ACC112 (cell line): ENCODE data around the gene MFSD8.
"Not testable (repeated sequence)": the region's sequence is repeated elsewhere in the genome, so short reads cannot be mapped to it uniquely, and the experiment has no call there.

Experiments used
- H2AFZ ChIP-seq: fragments of 200-600 bp; sonication (generic); one replicate; pipeline ENCODE4 v1.6.0; 2017; ENCODE audit warnings: antibody characterized with exemption, low read length; ENCODE audit not compliant: unreplicated experiment
- H3K27ac ChIP-seq: fragments of 200-600 bp; sonication (generic); 2 replicates; pipeline ENCODE4 v1.5.1; 2014; ENCODE audit warnings: low read depth, mild to moderate bottlenecking, antibody characterized with exemption, low read length, moderate library complexity
- H3K27me3 ChIP-seq: fragments of 200-600 bp; sonication (generic); 2 replicates; pipeline ENCODE4 v1.6.1; 2014; ENCODE audit warnings: mild to moderate bottlenecking, antibody characterized with exemption, low read length, moderate library complexity, mixed read lengths; ENCODE audit not compliant: insufficient read depth
- H3K36me3 ChIP-seq: fragments of 200-600 bp; sonication (generic); 2 replicates; pipeline ENCODE4 v1.6.1; 2016; ENCODE audit warnings: mild to moderate bottlenecking, antibody characterized with exemption, low read length, moderate library complexity, mixed read lengths; ENCODE audit not compliant: insufficient read depth
- H3K4me1 ChIP-seq: fragments of 200-600 bp; sonication (generic); one replicate; pipeline ENCODE4 v1.6.1; 2016; ENCODE audit warnings: low read length, mixed read lengths; ENCODE audit not compliant: insufficient read depth, unreplicated experiment, control insufficient read depth
- H3K4me3 ChIP-seq: fragments of 200-600 bp; sonication (generic); 2 replicates; pipeline ENCODE4 v1.5.1; 2014; ENCODE audit warnings: mild to moderate bottlenecking, low read depth, low read length
- H3K79me2 ChIP-seq: fragments of 200-600 bp; sonication (generic); one replicate; pipeline ENCODE4 v1.6.0; 2016; ENCODE audit warnings: low read length; ENCODE audit not compliant: control insufficient read depth, unreplicated experiment, insufficient read depth

The MFSD8 gene

DNA sequence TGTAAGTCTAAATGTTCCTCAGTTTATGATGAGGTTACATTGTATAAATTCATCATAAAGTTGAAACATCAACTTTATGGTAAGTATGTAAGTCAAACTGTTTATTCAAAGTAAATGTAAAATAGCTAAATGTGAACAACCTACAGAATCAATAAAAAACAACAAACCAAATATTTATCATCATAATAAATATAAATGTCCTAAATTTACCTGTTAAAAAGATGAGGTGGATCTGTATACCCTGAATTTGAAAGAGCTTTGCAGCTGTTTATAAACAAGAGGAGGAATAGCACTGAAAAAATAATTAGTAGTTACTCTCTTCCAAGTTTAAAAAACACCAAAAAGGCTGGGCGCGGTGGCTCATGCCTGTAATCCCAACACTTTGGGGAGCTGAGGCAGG is 14.0 kb upstream of the MFSD8 start:
- H3K79me2 ChIP-seq, result no peaks in the 10 kb centered on the region
- peaks cover 4% of the 10 kb centered on the region; the same call in 1 of the 2 replicates for H3K36me3 ChIP-seq
- H3K4me1 ChIP-seq, result peaks cover 4% of the 10 kb centered on the region
- H3K27me3 ChIP-seq, result no peaks in the 10 kb centered on the region
- no peak overlapping the region for H2AFZ ChIP-seq
- H3K27ac ChIP-seq, result no peak overlapping the region
- no peak overlapping the region for H3K4me3 ChIP-seq

DNA sequence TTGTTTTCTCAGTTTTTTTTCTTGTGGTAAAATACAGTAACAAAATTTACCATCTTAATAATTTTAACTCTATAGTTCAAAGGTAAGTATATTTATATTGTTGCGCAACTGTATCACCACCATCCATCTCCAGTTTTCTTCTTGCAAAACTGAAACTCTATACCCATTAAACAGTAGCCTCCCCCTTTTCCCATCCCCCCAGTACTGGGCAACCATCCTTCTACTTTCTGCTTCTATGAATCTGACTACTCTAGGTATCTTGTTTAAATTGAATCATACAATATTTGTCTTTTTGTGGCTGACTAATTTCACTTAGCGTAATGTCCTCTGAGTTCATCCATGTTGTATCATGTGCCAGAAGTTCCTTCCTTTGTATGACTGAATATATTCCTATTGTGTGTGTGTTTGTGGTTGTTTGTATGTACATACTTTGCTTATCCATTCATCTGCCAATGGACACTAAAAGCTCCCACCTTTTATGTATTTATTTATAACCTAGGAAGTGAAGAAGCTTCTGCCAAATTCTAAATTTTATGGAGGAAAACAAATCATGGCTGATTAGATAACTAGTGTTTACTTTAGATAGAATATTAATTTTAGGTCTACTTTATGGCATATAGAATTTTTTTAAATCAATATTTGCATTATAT is 10.3 kb upstream of the MFSD8 start:
- peak overlapping the region; percentile 22; the same call in 1 of the 2 replicates for H3K27ac ChIP-seq
- peaks cover 6% of the 10 kb centered on the region for H3K79me2 ChIP-seq
- H3K36me3 ChIP-seq, result peaks cover 4% of the 10 kb centered on the region; the same call in 1 of the 2 replicates

DNA sequence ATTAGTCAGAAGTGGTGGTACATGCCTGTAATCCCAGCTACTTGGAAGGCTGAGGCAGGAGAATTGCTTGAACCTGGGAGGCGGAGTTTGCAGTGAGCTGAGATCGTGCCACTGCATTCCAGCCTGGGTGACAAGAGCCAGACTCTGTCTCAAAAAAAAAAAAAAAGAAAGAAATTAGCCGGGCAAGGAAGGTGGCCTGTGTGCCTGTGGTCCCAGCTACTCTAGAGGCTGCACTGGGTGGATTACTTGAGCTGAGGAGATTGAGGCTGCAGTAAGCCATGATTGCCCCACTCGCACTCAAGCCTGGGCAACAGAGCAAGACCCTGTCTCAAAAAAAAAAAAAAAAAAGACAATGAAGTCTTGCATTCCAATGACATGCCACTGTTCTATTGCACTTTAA is 6.0 kb upstream of the MFSD8 start:
- not testable (repeated sequence) for H3K27me3 ChIP-seq, H3K36me3 ChIP-seq, H3K4me3 ChIP-seq, H3K27ac ChIP-seq, H2AFZ ChIP-seq, H3K4me1 ChIP-seq
- peaks cover 31% of the 10 kb centered on the region for H3K79me2 ChIP-seq

More for the DNA sequence above, 10.3 kb upstream of the MFSD8 start:
- no peak overlapping the region for H3K4me3 ChIP-seq
- H3K27me3 ChIP-seq, result no peaks in the 10 kb centered on the region
- H2AFZ ChIP-seq, result no peak overlapping the region
- peaks cover 4% of the 10 kb centered on the region for H3K4me1 ChIP-seq

DNA sequence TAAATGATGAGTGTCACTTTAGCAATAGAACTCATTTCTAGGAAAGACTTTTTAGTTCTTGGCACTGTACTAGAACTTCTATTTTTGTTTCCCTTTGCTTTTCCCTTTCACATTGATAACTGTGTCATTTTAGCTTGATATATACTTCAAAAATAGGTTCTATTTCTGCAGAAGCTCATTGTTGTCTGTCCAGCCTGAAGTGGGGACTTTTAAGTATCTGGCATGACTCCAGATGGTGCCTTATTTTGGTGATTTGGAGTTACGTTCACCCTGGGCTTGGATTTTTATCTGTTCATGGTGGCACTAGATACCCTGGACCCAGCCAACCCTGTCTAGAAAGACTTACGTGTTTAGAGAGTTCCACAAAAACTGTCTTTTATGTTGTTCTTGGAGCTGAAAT is 3.6 kb upstream of the MFSD8 start:
- no peaks in the 10 kb centered on the region for H3K36me3 ChIP-seq
- no peak overlapping the region for H2AFZ ChIP-seq
- peaks cover 37% of the 10 kb centered on the region for H3K79me2 ChIP-seq
- H3K27me3 ChIP-seq, result no peaks in the 10 kb centered on the region
- H3K27ac ChIP-seq, result no peak overlapping the region
- H3K4me1 ChIP-seq, result no peaks in the 10 kb centered on the region
- H3K4me3 ChIP-seq, result no peak overlapping the region

DNA sequence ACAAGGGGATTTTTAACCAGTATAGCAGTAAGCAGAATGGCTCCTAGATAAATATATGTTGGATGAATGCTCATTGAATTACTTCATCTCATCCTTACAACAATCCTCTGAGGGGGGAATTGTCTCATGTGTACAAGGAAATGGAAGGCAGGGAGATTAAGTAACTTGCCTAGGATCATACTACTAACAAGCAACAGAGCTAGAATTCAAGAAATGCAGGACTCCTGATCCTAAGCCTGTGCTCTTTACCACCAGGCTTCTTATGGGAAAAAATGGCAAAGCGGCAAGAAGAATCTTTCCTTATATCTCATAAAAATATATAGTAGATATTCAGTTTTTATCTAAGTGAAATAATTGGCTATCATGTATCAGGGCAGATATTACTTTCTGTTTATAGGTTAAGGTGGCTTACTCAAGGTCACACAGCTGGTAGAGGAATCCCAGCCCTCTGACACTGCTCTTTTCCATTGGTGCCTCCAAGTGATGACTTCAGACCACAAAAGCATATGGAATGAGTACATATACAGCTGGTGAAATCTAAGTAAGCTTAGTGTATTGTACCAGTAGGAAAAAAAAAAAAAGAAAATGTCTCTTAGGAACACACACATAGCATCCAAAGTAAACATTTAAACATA is 2.3 kb upstream of the MFSD8 start:
- Histone ChIP-seq H3K4me1 (no peaks in the 10 kb centered on the region), H3K4me3 (0 out of 2 replicates have a peak overlapping the region, but pooled peaks have one; percentile 23), H3K36me3 (no peaks in the 10 kb centered on the region), H3K27me3 (no peaks in the 10 kb centered on the region), H2AFZ (no peak overlapping the region), H3K27ac (no peak overlapping the region), H3K79me2 (peaks cover 42% of the 10 kb centered on the region)

DNA sequence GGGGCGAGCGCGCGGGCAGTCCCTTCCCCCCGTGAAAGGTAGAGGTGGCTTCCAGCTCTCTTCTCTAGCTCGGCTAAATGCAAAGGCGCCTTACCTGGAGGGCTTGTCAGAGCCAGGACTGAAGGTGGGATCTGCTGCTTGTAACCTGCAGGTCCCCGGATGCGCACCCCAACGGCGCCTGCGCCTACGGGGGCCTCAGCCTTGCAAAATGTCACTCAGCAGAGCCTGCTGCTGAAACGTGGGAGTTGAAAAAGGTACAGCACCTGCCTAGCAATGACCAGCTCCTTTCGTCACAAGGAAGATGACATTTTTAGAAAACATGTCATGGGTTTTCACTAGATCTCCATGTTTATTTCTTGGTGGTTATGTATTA is 816 bp upstream of the MFSD8 start:
- Histone ChIP-seq H3K27ac (peak overlapping the region; percentile 53; the same call in 1 of the 2 replicates), H2AFZ (peak overlapping the region; percentile 90), H3K27me3 (no peaks in the 10 kb centered on the region), H3K4me3 (peak overlapping the region; percentile 89), H3K4me1 (no peaks in the 10 kb centered on the region), H3K36me3 (no peaks in the 10 kb centered on the region), H3K79me2 (peaks cover 46% of the 10 kb centered on the region)

DNA sequence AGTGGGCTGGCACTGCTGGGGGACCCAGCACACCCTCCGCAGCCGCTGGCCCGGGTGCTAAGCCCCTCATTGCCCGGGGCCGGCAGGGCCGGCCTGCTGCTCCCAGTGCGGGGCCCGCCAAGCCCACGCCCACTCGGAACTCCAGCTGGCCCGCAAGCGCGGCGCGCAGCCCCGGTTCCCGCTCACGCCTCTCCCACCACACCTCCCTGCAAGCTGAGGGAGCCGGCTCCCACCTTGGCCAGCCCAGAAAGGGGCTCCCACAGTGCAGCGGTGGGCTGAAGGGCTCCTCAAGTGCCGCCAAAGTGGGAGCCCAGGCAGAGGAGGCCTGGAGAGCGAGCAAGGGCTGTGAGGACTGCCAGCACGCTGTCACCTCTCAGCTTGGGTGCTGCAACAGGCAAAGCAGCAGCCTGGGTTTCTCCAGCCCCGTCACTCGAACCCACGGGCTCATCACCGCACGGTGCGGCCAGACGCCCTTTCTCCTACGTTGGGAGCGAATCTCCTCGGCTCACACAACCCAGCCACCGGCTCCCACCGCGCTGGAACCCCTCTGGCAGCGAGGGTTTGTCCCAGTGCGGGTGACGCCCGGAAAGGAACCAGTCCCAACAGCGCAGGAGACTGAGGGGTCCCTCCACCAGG is 429 bp downstream of the MFSD8 start:
- not testable (repeated sequence) for H3K4me1 ChIP-seq, H3K36me3 ChIP-seq, H3K27me3 ChIP-seq
- peaks cover 42% of the 10 kb centered on the region for H3K79me2 ChIP-seq
- H3K27ac ChIP-seq, result peak overlapping the region; percentile 7; the same call in 1 of the 2 replicates
- peak overlapping the region; percentile 89 for H3K4me3 ChIP-seq
- H2AFZ ChIP-seq, result peak overlapping the region; percentile 56

DNA sequence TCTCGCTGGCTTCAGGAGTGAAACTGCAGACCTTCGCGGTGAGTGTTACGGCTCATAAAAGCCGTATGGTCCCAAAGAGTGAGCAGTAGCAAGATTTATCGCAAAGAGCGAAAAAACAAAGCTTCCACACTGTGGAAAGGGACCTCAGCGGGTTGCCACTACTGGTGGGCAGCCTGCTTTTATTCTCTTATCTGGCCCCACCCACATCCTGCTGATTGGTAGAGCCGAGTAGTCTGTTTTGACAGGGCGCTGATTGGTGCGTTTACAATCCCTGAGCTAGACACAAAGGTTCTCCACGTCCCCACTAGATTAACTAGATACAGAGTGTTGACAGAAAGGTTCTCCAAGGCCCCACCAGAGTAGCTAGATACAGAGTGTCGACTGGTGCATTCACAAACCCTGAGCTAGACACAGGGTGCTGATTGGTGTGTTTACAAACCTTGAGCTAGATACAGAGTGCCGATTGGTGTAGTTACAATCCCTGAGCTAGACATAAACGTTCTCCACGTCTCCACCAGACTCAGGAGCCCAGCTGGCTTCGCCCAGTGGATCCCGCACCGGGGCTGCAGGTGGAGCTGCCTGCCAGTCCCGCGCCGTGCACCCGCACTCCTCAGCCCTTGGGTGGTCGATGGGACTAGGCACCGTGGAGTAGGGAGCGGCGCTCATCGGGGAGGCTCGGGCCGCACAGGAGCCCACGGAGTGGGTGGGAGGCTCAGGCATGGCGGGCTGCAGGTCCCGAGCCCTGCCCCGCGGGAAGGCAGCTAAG is 1.2 kb downstream of the MFSD8 start:
- Histone ChIP-seq H3K4me3 (peak overlapping the region; percentile 89), H3K79me2 (peaks cover 40% of the 10 kb centered on the region)

DNA sequence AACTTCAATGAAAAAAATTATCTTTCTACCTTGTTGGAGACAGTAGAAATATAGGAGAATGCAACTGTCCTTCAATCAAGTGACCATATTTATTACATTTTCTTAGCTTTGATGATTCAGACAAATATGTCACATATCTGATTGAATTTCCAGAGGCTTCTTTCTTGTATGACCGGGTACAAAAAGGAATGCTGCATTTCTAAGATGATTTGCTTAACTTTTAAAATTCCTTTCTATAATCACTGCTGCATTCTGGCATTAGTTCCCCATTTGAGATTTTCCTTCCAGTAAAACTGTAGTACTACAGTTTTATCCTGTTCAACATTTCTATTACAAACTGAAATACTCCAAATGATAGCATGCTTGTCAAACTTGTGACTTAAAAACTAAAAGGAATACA is 5.2 kb downstream of the MFSD8 start:
- Histone ChIP-seq H2AFZ (no peak overlapping the region), H3K4me3 (no peak overlapping the region), H3K79me2 (peaks cover 16% of the 10 kb centered on the region), H3K27me3 (no peaks in the 10 kb centered on the region), H3K4me1 (no peaks in the 10 kb centered on the region), H3K27ac (no peak overlapping the region), H3K36me3 (no peaks in the 10 kb centered on the region)

More for the DNA sequence above, 1.2 kb downstream of the MFSD8 start:
- not testable (repeated sequence) for H3K27me3 ChIP-seq, H3K27ac ChIP-seq, H3K4me1 ChIP-seq, H3K36me3 ChIP-seq, H2AFZ ChIP-seq

DNA sequence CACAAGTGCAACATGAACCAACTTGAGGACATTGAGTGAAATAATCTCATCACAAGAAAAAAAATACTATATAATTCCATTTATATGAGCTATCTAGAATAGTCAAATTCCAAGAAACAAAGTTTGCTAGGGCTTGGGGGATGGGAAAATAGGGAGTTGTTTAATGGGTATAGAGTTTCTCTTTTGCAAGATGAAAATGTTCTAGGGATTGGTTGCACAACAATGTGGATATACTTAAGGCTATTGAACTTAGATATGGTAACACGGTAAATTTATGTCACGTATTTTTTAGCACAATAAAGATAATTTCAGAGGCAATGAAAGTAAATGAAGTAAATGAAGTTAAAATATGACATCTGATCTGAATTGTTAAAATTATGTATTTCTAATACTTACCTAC is 7.9 kb downstream of the MFSD8 start:
- Histone ChIP-seq H3K27ac (no peak overlapping the region), H3K79me2 (peaks cover 6% of the 10 kb centered on the region), H2AFZ (no peak overlapping the region), H3K36me3 (0 out of 2 replicates have a peak, but pooled peaks cover 6% of the 10 kb centered on the region), H3K4me3 (no peak overlapping the region), H3K4me1 (no peaks in the 10 kb centered on the region), H3K27me3 (no peaks in the 10 kb centered on the region)
